ENCODE results near the gene CRYGN.
A peak's percentile ranks its signal among the peaks of the same experiment; 100 is the strongest.

Gene CRYGN

DNA sequence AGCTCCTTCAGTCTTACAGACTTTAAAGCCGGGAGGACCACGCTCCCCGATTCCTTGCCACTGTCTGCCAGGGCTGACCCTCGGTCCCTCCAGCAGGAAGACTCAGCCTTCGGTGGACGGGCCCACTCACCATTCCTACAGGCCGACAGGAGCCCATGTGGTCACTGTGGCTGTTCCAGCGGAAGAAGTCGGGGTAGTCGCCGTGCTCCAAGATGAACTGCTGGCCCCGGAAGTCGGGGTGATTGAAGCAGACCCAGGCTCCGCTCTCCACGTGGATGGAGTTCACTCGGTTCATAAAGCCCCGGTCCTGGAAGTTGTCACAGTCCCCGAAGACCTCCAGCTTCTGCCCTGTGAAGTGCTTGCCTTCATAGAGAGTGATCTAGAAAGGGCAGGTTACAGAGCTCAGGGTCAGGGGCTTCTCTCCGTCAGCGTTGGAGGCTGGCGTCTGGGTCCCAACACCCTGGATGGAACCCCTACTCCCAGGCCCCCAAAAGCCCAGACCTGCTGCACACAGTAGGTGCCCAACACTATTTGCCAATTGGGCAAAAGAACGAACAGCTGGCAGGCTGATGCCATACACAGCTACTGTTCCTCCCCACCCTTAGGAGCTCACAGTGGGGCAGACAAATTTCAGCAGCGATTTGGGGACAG, 1.9 kb downstream of the CRYGN start:
- no peak for DNase-seq

DNA sequence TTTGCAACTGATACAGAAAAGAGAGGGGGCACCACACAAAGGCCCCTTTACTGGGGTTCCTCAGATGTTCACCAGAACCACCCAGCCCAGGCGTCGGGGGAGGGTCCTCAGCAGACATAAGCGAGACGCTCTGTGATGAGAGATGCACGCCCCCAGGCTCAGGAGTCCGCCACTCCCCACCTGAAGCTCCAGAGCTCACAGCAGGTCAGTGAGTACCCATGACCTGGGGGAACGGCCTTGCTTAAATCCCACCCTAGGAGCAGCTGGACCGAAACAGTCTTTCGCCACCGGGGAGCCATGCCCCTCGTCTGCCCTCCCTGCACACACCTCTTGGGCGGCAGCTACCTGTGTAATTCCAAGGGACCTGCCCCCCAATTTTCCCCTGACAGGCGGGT, 2.8 kb downstream of the CRYGN start:
- DNase-seq = no peak

DNA sequence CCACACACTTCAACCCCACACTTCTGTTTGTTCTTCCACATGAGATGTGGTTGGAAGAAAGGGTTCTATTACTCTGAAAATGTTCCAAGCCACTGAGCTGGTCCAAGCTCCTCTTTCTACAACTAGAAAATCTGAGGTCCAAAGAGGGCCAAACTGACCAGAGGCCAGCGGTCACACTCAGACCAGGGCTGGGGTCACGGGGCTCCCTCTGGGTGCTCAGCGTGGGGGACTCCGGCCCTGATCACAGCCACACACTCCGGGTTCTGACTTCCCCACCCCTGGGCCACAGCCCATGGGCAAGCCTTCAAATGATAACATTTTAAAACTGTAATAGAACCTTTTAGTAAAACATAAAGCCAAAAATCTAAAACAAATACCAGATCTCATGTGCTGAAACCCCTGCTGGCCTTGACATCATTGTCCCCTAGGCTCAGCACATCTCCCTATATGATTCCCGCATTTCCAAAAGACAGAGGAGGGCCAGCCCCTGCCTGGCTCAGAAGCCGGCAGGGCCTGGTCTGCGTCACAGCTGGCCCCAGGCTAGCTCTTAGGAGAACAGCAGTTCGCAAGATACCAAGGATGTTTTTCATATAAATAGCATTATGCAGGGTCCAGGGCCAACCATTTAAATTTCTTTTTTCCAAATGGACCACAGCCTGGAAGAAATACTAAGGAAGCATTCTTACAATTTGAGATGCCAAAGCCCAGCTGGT, 3.3 kb downstream of the CRYGN start:
- no peak for DNase-seq

DNA sequence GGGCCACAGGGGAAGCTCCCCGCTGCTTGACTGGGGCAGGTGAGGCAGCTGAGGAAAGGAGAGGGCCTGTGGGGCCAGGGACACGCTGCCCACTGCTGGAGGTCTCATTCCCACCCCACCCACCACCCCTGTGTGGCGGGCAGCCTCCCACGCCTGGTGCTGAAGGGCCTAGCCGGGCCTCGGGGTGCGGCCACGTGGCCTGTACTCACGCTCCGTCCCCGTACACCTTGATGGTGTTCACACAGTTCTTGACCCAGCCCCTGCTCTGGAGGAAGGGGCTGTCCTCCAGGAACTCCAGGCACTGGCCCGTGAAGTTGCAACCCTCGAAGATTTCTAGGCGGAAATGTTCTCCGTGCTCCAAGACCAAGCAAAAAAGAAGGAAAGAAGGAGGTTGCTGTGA, 4.0 kb downstream of the CRYGN start:
- DNase-seq = no peak

DNA sequence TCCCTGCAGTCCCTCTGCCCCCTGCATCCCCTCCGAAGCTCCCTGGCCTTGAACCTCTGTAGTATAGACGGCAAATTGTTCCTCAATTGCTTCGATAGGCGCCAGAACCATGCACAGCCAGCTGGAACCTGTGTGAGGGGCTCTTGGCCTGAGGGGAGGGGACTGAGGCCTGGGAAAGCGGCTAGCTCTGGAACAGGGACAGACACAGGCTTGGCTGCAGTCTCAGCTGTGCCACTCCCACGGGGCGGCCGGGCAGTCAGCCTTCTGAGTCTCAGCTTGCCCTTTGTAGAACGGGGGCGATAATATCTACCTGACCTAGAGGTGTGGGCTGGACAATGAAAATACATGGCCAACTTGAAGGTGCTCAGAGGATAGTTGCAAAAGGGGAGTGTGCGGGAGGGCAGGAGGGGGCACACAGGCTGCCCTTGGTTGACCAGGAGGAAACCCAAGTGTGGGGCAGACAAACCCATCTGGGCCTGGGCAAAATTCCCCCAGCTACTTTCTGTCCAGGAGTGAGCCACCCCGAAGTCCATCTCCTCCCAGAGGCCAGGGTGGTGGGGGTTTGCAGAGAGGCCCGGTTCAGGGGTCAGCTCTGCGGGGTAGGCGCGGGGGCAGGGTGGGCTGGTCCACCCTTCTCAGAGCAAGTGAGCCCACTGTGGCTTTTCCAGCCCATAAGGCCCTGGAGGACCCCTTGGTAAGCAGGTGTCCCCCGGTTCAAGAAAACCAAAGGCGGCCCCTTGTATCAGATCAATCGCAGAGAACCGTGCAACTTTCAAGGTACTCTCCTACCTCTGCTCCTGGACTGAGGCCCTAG, 4.6 kb downstream of the CRYGN start:
- no peak for DNase-seq

DNA sequence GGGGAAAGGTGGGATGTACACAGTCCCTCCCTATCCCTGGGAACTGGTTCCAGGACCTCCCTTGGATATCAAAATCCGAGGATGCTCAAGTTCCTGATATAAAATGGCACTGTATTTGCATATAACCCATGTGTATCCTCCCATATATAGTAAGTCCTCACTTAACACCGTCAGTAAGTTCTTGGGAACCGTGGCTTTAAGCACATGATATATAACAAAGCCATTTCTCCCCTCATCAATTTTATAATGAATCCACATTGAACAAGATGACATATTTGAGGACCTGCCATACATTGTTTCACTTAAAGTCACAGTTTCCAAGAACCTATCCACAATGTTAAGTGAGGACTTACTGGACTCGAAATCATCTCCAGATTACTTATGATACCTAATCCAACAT, 5.4 kb downstream of the CRYGN start:
- DNase-seq = no peak

DNA sequence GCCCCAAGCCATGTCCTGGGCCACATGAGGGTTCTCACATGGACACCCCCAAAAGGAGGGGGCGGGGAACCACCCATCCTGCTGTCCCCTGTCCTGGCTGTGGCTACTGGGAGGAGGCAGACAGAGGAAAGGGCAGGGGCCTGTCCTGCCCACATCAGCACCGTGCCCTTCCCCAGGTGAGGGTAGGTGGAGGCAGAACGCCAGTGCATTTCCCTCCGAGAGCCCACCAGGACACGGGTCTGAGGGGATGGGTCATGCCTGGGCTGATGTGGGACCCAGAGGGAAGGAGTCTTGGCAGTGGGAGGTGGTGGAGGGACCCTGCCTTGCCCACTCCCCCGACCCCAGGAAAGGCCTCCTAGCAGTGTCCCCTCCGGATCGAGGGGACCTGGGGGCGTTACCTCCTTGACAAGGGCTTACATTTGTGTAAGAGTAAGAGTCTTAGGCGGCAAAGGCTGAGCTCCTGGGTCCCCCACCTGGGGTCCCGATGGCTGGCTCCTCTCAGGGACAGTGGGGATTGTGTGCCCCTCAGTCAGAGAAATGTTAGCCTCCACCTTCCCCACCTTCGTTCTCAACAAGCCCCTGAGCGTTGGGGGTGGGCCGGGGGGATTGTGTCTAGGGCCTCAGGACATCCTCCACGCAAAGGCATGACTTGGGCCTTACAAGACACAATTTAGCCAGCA, 6.1 kb downstream of the CRYGN start:
- no peak for DNase-seq

DNA sequence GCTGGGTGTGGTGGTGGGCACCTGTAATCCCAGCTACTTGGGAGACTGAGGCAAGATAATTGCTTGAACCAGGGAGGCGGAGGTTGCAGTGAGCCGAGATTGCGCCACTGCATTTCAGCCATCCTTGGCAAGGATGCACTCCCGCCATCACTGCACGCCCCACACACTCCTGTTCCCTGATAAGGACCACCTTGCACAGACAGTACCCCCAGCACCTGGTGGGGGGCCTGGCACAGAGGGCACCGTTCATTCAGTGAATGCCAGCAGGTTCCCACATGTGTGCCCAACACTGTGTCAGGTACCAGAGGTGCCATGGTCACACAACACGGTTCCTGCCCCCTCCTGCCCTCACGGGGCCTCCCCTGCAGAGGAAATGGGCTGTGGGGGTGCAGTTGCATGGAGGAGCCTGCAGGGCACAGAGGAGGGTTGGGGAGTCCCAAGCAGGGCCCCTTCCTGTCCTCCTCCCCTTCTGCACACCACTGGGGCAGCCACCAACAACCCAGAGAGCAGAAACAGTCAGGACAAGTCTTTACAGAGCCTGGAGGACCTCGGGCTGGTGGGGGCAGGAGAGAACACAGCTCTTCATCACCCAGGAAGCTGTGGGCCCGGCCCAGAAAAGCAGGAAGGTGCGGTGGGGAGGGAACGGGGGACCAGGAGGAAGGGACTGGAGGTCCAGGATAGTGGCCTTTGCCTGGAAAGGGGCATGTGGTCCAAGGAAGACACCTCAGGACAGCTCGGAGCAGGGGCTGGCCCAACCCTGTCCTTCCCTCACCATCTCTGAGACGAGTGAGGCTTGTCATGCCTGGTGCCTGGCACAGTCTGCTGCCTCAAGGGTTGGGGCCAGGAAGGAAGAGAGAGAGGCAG, 7.1 kb downstream of the CRYGN start:
- peak; percentile 63 for DNase-seq

DNA sequence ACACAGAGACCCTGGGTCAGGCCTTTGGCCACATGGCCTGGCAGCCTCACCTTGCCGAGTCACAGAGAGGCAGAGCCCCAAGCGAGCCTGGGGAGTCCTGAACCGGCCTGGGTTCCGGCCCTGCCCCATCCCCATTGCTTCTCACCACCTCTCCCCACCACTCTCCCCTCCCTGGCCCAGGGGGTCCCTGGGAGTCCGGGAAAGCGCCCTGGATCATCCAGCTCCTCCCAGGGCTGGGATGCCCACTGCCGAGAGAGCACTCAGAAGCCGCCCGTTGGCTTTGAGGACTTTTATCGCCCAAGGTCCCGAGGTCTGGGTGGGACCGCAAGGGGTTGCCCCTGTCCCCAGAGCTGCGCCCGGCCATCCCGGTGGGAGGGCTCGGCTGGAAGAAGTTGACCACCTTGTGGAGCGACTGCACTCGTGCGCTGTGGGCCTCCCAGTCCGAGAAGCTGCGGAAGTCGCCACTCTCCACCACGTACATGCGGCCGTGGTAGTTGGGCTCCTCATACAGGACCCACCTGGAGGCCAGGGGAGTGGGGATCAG, 8.1 kb downstream of the CRYGN start:
- DNase-seq = no peak

DNA sequence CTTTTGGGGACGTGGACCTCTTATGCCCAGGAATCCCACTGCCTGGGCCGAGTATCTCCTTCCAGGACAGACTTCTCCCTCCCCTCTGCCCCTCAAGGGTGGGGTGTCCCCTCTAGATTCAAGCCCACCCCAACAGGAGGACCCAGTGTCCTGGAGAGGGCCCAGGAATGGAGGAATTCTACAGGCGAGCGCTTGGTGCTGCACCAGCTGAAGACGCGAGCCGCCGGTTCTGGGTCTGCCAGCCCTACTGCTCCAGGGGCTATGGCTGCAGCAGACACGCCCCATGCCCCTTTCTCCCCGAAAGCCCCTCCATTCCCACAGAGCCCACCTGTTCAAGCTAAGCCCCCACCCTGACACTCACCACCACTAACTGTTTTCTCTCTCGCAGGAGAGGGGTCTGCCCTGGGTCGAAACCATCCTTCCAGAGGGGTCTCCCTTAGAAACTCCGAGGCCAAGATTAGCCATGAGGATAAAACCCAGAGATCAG, 8.6 kb downstream of the CRYGN start:
- no peak for DNase-seq

DNA sequence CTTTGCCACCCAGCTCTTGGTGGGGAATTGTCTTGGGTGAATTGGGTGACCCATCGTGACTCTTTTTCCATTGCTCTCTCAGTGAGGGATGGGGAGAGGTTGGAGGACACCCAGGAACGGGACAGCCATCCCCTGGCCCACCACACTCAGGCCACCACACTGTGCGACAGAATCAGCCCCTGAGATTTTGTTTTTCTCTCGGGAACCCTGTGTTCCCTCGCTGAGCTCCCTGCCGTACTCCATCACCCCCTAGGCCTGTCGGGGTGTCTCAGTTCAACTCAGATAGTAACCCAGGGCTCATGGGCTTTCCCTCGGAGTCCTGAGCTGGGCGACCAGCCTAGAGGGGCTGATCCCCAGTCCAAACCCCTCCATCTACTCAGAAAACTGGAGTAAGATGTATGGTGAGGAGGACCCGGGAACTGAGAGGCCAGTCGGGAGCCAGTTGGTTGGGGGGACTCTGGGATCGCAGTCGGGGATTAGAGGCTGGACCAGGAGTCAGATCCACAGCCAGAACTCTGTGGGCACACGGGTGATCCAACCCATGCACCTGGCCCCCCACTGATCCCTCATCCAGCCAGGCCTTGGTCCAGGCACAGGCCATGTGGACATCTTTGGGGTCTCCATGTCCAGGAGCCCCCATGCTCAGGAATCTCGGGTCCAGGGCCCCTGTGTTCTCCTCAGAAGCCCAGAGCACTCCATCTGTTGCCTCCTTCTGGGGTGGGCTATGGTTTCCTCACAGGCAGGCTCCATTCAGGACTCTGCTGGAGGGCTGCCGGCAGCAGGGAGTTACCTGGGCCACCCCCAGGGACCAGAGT, 9.3 kb downstream of the CRYGN start:
- no peak for DNase-seq

DNA sequence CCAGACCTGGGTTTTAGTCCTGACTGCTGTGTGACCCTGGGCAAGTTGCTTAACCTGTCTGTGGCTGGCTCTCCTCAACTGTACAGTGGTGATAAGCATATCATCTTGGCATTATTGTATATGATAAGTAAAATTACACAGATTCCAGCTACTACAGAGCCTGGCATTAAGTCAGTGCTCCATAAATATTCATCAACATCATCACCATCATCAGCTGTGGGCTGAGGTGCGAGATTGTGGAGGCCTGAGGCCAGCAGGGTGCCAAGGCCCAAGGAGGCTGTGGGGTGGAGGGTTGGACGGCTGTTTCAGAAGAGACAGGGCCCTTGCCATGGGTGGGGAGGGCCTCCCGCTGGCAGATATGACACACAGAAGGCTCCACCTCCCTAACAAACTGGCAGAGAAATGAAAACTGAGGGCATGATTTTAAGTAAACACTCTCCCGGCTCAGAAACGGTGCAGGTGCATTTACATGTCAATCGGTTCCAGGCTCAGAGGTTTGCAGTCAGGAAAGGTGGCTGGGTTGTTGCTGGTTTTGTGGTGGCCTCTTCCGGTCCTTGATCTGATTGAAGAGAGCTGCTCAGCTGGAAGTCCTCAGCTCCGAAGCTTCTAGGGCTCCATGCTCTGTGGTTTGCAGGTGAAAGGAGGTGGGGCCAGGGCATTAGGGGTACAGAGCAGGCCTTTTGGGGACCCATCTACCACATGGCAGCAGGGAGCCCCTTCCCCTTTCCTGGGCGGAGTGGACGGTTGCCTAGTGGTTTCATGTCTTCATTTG, 10.2 kb downstream of the CRYGN start:
- peak; percentile 39 for DNase-seq

DNA sequence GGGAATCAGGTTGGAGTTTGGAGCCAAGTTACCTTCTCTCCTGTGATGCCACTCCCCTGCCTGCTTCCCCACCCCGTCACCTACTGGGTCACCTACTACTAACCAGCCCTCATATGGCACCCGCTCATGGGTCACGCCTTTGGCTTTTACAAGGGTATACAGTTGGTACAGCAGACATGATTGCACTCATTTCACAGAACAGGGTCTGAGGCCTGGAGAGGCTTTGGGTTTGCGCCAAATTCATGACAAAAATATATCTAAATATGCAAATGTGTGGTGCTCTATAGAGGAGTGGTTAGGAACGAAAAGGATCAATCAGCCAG, 10.7 kb downstream of the CRYGN start:
- DNase-seq = no peak

DNA sequence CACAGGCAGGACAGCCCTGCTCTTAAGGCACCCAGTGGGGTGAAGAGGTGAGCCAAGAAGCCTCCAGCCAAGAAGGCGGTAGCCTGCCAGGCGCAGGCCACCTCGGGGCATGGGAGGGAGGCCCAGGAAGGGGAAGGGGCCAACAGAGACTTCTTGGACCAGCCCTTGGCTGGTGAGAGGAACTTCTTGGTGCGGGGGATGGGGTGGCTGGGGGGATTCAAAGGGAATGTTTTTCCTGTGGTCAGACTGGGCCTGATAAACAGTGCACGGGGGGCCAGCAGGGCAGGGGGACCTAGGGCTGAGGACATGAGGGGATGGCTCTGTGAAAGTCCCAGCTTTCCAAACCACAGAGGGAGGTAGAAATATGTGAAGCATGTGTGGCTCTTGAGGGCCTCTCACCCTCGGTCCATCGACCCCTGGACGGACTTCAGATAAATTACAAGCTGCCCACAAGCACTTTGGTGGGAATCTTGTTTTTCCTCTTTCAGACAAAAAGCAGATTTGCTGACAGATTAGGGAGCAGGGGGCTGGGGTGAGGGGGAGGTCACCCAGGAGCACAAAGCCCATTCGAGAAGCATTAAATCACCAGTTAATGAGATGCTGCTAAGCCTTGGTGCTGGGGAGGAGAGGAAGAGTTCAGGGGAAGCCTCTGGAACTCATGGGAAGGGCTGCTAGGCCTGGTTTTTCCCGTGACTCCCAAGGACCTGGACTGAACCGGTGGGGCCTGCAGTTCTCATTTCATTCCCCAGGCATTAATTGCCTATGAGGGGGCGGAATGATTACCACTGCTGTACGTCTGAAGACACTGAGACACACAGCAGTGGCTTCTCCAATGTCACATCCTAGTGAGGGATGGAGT, 11.3 kb downstream of the CRYGN start:
- DNase-seq = no peak

DNA sequence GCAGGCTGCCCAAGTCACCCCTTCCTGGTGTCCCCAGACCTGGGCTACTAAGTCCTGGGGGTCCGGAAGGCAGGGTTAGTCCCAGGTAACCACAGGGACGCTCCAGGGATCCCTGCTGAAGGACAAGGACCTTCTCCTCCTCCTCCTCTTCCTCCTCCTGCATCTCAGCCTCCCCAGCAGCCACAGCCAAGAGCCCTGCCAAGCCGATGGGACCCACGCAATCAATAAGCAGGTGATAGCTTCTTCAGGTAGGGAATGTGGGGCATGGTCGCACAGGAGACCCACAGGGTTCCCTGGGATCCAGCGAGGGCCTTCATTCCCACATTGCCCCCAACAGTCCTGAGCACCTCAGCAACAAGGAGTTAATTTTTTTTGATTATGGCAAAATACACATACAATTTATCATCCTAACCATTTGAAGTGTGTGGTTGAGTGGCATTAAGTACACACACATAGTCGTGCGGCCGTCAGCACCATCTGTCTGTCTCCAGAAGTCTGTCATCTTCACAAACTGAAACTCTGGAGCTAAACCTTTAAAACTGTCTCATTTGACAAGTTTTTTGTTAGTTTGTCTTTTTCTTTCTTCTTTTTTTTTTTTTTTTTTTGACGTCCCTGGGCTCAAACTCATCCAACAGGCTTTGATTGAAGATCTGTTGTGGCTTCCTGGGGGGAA, 12.1 kb downstream of the CRYGN start:
- no peak for DNase-seq

DNA sequence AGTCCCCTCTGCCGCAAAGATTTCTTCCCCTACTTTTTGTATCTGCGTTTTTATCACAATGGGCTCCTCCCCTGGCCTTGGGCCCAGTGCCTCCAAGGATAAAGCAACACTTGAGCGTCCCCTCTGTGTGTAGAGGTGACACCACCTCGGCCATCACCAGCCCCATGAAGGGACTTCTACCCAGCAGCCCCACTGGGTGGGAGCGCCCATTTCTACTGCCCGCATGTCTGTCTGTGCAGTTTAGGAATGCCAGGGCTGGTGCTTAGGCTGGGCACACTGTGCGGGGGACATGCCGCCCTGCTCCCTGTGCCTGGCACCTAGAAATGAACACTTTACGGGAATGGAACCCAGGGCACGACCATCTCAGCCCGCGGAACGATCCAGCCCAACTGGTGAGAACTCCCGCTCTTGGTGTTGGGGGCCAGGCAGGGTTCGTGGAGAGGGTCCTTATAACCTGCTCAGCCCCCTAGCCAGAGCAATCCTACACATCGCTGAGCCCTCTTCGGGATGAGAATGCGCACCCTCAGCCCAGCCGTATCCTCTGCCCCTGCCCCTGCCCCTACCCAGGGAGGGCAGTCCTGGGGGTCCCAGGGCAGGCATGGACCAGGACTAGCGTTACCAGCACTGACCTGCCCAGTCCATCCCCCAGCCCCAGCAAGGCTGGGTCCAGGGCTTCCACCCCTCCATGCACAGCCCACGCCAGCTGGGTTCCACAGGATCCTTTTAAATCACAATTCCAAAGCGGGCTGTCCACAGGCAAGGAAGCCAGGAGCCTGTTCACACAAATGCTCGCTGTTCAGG, 12.8 kb downstream of the CRYGN start:
- DNase-seq = no peak

DNA sequence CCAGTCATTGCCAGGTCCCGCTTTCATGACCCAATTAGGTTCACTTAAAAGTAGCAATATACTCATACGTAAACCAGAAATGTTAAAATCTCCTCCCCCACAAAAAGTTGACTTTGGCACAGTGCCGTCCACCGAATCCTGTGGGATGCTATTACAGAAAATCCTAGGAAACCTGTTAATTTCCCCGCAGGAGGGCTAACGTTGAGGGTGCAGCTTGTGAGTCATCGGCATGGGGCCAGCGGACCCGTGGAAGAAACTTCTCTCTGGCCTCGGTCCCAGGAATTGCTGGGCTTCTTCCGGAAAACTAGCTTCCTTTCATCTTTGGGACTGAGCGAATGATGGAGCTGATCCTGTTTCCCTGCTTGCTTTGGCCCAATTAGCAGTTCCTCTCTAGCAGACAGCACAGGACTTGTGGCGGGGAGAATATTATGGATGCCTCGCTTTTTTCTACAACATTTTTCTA, 13.5 kb downstream of the CRYGN start:
- no peak for DNase-seq
